Measurements from ENCODE around the gene GPC3. TPM values are rescaled to one million over a fixed set of nuclear protein-coding genes. Genes with fewer than 3 reads are reported as not detected.

Gene GPC3
- total and polyA plus RNA-seq, 2 of the 4 experiments (the other 2 are of a cell fraction), result not detected

- Histone ChIP-seq H3K9ac (ENCODE audit: low read depth, low read length) (no peak overlapping the region), H4K8ac (ENCODE audit: low read depth in 2 of 2, low read length in 2 of 2) (no peak overlapping the region), H2AK5ac (ENCODE audit: low read depth, low read length) (no peak overlapping the region), H3K18ac (ENCODE audit: low read depth, low read length) (no peak overlapping the region), H3K9me1 (ENCODE audit: insufficient read depth, low read length) (no peaks in the 10 kb centered on the region), H3K4me2 (ENCODE audit: low read depth, low read length) (no peak overlapping the region), H3K4ac (ENCODE audit: low read depth, low read length) (no peak overlapping the region), H2BK5ac (ENCODE audit: low read depth, low read length, poor library complexity, severe bottlenecking) (no peak overlapping the region), H4K5ac (ENCODE audit: low read depth, low read length) (no peak overlapping the region), H2BK120ac (ENCODE audit: low read depth, low read length) (no peak overlapping the region), H2BK20ac (ENCODE audit: low read depth, low read length) (no peak overlapping the region), H3K79me1 (ENCODE audit: low read depth in 1 of 2, low read length in 2 of 2) (no peaks in the 10 kb centered on the region), H3K14ac (replicated peaks; ENCODE audit: low read depth, low read length) (no peak overlapping the region), H3K9me3 (ENCODE audit: control insufficient read depth, insufficient read depth, low read length) (no peaks in the 10 kb centered on the region), H3K4me3 (ENCODE audit: insufficient read depth, low read depth, low read length) (no peak overlapping the region), H3K4me1 (ENCODE audit: control insufficient read depth, insufficient read depth, low read length) (no peaks in the 10 kb centered on the region), H4K20me1 (ENCODE audit: insufficient read depth, low read length) (no peaks in the 10 kb centered on the region), H2AFZ (replicated peaks; ENCODE audit: low read length, poor library complexity) (no peak overlapping the region), H3K23ac (ENCODE audit: low read depth, low read length) (no peak overlapping the region), H2BK15ac (ENCODE audit: low read depth, low read length) (no peak overlapping the region), H4K91ac (ENCODE audit: insufficient read depth, low read depth, low read length) (no peak overlapping the region), H3K27ac (ENCODE audit: insufficient read depth, low read length) (no peak overlapping the region), H3K36me3 (ENCODE audit: control insufficient read depth, insufficient read depth, low read length) (no peaks in the 10 kb centered on the region), H3K27me3 (ENCODE audit: control insufficient read depth, insufficient read depth, low read length) (no peaks in the 10 kb centered on the region; the same call in none of the 2 replicates), H2AK9ac (replicated peaks; ENCODE audit: low read depth, low read length, poor library complexity) (no peak overlapping the region), H3K56ac (ENCODE audit: extremely low read depth, insufficient read depth, low read length) (no peak overlapping the region)
- intact Hi-C loops (cut with micrococcal nuclease) (no loop called here), dilution Hi-C loops (cut with HindIII; ENCODE audit: low sequenced_read_pairs, unreplicated experiment) (no loop called here), in situ Hi-C loops (cut with MboI; ENCODE audit: low sequenced_read_pairs) (no loop called here)
- DNase-seq, result no peak
- no TSS peak for BruUV-seq (replicated peaks)
- TF ChIP-seq RAD21 (IDR thresholded peaks at IDR 0.05; ENCODE audit: low read length) (no peak), RFX5 (IDR thresholded peaks at IDR 0.05; ENCODE audit: low read depth, low read length) (no peak), RCOR1 (IDR thresholded peaks at IDR 0.05; ENCODE audit: insufficient replicate concordance, low read length) (no peak), BHLHE40 (IDR thresholded peaks at IDR 0.05; ENCODE audit: low read depth, low read length) (no peak), MAFK (IDR thresholded peaks at IDR 0.05; ENCODE audit: low read depth, low read length) (no peak), MAZ (IDR thresholded peaks at IDR 0.05; ENCODE audit: borderline replicate concordance, low read depth, low read length) (no peak), CHD1 (IDR thresholded peaks at IDR 0.05; ENCODE audit: low read depth, low read length) (no peak), SMC3 (IDR thresholded peaks at IDR 0.05; ENCODE audit: low read depth, low read length) (no peak), ELK1 (IDR thresholded peaks at IDR 0.05; ENCODE audit: borderline replicate concordance, low read depth, low read length) (no peak), NFE2L2 (IDR thresholded peaks at IDR 0.05; ENCODE audit: low read depth, low read length) (no peak), CEBPB (IDR thresholded peaks at IDR 0.05; ENCODE audit: low read depth, low read length) (no peak), FOS (IDR thresholded peaks at IDR 0.05; ENCODE audit: low read depth, low read length) (no peak)
- TF ChIP-seq, protein P1, sequence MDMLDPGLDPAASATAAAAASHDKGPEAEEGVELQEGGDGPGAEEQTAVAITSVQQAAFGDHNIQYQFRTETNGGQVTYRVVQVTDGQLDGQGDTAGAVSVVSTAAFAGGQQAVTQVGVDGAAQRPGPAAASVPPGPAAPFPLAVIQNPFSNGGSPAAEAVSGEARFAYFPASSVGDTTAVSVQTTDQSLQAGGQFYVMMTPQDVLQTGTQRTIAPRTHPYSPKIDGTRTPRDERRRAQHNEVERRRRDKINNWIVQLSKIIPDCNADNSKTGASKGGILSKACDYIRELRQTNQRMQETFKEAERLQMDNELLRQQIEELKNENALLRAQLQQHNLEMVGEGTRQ (IDR thresholded peaks at IDR 0.05; ENCODE audit: low read depth, low read length), result no peak
- ChIA-PET CTCF (no interaction called here), POLR2A (ENCODE audit: unreplicated experiment) (no interaction called here)
- no peak for ATAC-seq (ENCODE audit: low read depth)
- WGBS, 2 experiments (ENCODE audit: extremely low coverage in 2 of 2, insufficient read length in 1 of 2), result no CpG with 5 or more reads among the region's 1 CpG
Measured at GRCh38 chrX:133566876-133567275, 418.5 kb downstream of the GPC3 start.

All from IMR-90 (cell line).